Measurements from ENCODE around the gene RAC3. TPM values are rescaled to one million over a fixed set of nuclear protein-coding genes. Genes with fewer than 3 reads are reported as not detected.

The RAC3 gene
- total RNA-seq, 1 experiment from 2014 or later: 84.8 TPM

DNA sequence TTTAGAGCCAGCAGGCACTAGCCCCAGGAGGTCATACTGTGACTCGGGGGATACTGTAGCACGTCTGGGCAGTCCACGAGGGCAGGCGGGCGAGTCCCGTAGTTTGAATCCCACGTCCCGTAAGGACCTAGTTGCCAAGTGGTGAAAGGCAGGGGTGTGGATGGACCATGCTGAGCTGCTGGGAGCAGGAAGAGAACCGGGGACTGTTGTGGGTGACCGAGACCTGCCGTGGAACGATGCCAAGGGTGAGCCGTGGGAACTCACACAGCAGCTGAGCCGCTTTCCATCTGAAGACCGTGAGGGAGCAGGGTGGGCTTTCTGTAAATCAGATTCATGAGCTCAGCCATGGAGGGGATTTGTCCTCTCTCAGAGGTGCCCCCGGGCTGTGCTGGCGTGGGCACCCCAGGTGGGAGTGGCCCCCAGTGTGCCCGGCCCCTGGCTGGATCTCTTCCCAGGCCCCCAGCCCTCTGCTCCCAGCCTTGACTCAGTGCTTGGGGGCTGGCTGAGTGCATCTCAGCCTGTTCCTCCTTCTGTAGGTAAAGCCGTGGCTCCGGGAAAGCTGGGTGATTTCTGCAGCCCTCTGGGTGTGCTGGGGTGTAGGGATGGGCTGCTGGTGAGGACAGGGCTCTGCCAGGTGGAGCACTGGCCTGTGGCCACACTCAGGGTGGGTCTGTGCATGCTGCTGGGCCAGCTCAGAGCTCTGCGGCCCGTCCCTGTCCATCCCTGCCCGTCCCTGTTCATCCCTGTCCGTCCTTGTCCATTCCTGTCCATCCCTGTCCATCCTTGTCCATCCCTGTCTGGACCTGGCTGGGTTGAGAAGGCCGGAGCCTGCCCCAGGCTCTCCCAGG lies 40.4 kb upstream of the RAC3 start:
- no peak overlapping the region for H4K8ac ChIP-seq (replicated peaks; ENCODE audit: insufficient read length, low read depth, low read length)
- no peak overlapping the region for H3K56ac ChIP-seq (ENCODE audit: insufficient read length, low read depth, low read length)
- no CpG with 5 or more reads among the region's 25 CpGs for WGBS (ENCODE audit: extremely low coverage, insufficient read length, low lambda C conversion rate)
- H4K20me1 ChIP-seq (ENCODE audit: control insufficient read depth, insufficient read depth, insufficient read length): no peaks in the 10 kb centered on the region
- no peaks in the 10 kb centered on the region for H3K79me1 ChIP-seq (ENCODE audit: insufficient read depth, low read depth, low read length, poor library complexity, severe bottlenecking)
- Mint-ChIP-seq H3K4me3 (peak overlapping the region in 1 of 2 experiments; percentile 2; a peak in 1 of 5 replicates), H3K36me3 (ENCODE audit: insufficient read depth in 1 of 3, low read depth in 3 of 3) (peaks cover 0 to 26% (median 15%) of the 10 kb centered on the region in 3 experiments; a peak in 6 of 7 replicates), H3K27me3 (ENCODE audit: low read depth) (no peaks in the 10 kb centered on the region), H3K4me1 (peaks cover 21 to 37% of the 10 kb centered on the region in 2 experiments), H3K9me3 (no peaks in the 10 kb centered on the region), H3K27ac (peak overlapping the region; percentile 20 to 94 (median 81); a peak in 6 of 7 replicates)
- no peak overlapping the region for H2BK20ac ChIP-seq (ENCODE audit: low read depth, low read length, poor library complexity, severe bottlenecking)
- no peaks in the 10 kb centered on the region for H3K27me3 ChIP-seq (ENCODE audit: insufficient read depth, low read length)
- H4K91ac ChIP-seq (ENCODE audit: insufficient read length, low read depth, low read length): no peak overlapping the region
- TF ChIP-seq, protein P1, sequence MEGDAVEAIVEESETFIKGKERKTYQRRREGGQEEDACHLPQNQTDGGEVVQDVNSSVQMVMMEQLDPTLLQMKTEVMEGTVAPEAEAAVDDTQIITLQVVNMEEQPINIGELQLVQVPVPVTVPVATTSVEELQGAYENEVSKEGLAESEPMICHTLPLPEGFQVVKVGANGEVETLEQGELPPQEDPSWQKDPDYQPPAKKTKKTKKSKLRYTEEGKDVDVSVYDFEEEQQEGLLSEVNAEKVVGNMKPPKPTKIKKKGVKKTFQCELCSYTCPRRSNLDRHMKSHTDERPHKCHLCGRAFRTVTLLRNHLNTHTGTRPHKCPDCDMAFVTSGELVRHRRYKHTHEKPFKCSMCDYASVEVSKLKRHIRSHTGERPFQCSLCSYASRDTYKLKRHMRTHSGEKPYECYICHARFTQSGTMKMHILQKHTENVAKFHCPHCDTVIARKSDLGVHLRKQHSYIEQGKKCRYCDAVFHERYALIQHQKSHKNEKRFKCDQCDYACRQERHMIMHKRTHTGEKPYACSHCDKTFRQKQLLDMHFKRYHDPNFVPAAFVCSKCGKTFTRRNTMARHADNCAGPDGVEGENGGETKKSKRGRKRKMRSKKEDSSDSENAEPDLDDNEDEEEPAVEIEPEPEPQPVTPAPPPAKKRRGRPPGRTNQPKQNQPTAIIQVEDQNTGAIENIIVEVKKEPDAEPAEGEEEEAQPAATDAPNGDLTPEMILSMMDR (conservative IDR thresholded peaks at IDR 0.05): no peak
- no peaks in the 10 kb centered on the region for H3K23me2 ChIP-seq (ENCODE audit: insufficient read length, low read depth, low read length, poor library complexity, severe bottlenecking)
- H3K4me2 ChIP-seq (ENCODE audit: insufficient read depth, insufficient read length, low read length): no peak overlapping the region
- H4K5ac ChIP-seq (ENCODE audit: insufficient read length, low read depth, low read length): no peak overlapping the region
- H2AK5ac ChIP-seq (ENCODE audit: insufficient read length, low read length): no peak overlapping the region
- H2BK15ac ChIP-seq (ENCODE audit: low read depth, low read length): no peak overlapping the region
- no peak overlapping the region for H3T11ph ChIP-seq (ENCODE audit: low read length)
- H3K23ac ChIP-seq (ENCODE audit: insufficient read length, low read depth, low read length): no peak overlapping the region
- H3K4me1 ChIP-seq (ENCODE audit: insufficient read depth, low read length): no peaks in the 10 kb centered on the region; the same call in 1 of the 2 replicates
- H2AFZ ChIP-seq (ENCODE audit: low read length): no peak overlapping the region
- H2BK12ac ChIP-seq (ENCODE audit: insufficient read length, low read depth, low read length): no peak overlapping the region
- H3K18ac ChIP-seq (ENCODE audit: insufficient read length, low read depth, low read length): no peak overlapping the region
- H3K79me2 ChIP-seq (ENCODE audit: insufficient read depth, low read length): no peaks in the 10 kb centered on the region; the same call in 1 of the 2 replicates
- no peak for DNase-seq
- no peak overlapping the region for H3K27ac ChIP-seq (ENCODE audit: insufficient read length, low read depth, low read length)
- H2BK120ac ChIP-seq (ENCODE audit: low read depth, low read length, poor library complexity, severe bottlenecking): no peak overlapping the region
- H2BK5ac ChIP-seq (ENCODE audit: insufficient read length, low read length): no peak overlapping the region
- no peak overlapping the region for H3K4ac ChIP-seq (ENCODE audit: low read depth, low read length)
- H3K14ac ChIP-seq (ENCODE audit: insufficient read depth, low read length): no peak overlapping the region
- H3K9me3 ChIP-seq (ENCODE audit: control insufficient read depth, low read depth, low read length): no peaks in the 10 kb centered on the region
- H3K9ac ChIP-seq (ENCODE audit: extremely low read depth, insufficient read length, low read length): no peak overlapping the region

All from H9 (cell line).